Kidney capillary endothelial cell (primary cell): Measurements from ENCODE around the gene SMARCAD1.
"Not testable (repeated sequence)": the region's sequence is repeated elsewhere in the genome, so short reads cannot be mapped to it uniquely, and the experiment has no call there.

Source experiments
- DNase-seq: peaks from one replicate; pipeline ENCODE4 v3.0.0-alpha.2; 2018; ENCODE audit warnings: low spot score

SMARCAD1 gene

GRCh38 chr4:94298725-94299252 lies 91.1 kb downstream of the SMARCAD1 start:
- no peak for DNase-seq

- no peak for DNase-seq
Observed at GRCh38 chr4:94302191-94302590, 94.5 kb downstream of the SMARCAD1 start.

DNA sequence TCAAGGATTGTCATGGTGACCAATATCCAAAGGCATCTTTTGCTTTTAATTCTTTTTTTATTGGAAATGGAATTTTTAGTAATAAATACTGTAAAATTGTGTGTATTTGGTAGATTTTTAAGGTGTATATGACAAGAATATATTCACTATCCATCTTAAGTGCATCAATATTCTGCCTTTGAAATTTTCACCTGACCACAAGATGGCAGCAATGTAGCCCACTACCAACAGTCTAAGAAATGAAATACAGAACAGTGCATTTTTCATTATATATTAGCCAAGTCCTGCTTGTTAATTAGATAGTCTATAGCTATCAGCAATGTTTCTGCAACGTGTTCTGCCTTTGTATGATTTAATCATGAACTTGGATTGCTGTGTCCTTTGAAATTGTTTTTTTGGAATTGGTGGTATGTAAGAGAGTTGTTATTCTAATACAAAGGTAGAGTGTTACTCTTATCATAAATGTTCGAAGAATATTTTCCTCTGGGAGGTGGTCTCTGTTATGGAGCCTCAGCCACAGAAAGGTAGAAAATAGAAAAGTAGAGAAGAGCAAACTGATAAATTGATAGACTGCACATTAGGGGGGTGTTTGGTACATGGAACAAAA lies 96.8 kb downstream of the SMARCAD1 start:
- DNase-seq: peak; percentile 44

DNA sequence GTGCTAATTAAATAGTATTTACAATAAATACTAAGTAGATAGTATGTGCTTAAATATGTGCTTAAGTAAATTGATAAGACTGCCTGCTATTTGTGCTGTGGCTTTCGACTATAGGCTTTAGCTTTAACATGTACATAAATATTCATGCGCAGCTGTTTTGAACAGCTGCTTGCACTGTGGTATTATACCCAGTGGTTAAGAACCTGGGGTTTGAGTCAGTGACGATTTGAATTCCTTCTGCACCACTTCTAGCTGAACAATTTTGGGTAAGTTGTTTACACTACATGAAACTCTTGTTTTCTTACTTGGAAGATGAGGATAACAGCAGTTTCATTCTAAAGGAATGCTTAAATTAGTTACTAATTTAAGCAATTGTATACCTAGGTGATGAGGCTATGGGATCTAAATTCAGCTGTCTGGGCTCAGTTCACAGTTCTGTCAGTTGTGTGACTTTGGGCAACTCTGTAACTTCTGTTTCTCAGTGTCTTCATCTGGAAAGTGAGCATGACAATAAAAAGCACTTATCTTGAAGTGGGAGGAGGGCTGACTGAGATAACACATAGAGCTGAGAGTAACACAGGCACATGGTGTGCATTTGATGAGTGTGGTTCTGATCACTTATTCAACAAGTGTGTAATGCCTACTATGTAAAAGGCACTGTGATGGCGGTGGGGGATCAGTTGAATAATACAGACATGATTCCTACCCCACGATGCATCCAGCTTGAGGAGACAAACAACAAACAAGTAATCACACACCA lies 98.0 kb downstream of the SMARCAD1 start:
- no peak for DNase-seq

- DNase-seq: no peak
Observed at GRCh38 chr4:94306713-94307112, 99.0 kb downstream of the SMARCAD1 start.

DNA sequence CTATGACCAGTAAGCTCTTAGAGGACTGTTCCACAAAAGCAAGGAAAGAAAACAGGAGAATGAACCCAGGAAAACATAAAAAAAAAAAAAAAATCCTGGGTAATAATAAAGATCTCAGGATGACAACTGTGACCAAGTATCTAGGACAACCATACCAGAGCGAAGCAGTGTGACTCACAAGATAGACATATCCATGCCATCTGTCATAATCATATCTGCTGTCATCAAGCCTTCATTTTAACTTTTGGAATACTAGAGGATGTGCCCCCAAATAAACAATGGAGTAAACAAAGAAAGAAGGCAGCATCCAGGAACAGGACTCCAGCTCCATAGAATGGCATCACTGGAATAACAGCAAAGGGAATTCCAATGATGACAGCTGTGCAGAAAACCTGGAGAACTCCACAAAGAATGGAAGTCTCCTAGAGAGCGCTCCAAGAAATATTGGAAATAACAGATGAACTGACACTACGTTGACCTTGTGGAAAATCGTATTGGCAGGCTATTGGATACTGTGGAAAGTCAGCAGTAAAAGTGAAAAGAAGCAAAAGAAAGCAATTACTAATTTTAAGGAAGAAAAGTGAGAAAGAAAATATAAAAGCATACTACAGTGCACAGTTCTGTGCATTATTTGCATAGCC lies 99.7 kb downstream of the SMARCAD1 start:
- no peak for DNase-seq

GRCh38 chr4:94319927-94320326 lies 112.3 kb downstream of the SMARCAD1 start:
- DNase-seq: not testable (repeated sequence)

DNA sequence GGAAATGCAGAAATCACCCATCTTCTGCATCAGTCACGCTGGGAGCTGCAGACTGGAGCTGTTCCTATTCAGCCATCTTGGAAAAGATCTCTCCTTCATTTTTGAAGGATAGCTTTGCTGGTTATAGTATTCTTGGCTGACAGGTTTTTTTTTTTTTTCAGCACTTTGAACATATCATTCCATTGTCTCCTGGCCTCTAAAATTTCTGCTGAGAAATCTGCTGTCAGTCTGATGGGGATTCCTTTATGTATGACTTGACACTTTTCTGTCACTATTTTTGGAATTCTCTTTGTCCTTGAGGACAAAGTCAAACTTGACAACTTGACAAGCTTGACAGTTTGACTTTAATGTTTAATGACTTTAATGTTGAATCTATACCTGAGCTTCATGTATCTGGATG lies 118.2 kb downstream of the SMARCAD1 start:
- DNase-seq: no peak

GRCh38 chr4:94329933-94330332 lies 122.3 kb downstream of the SMARCAD1 start:
- DNase-seq: no peak

GRCh38 chr4:94332983-94333590 lies 125.4 kb downstream of the SMARCAD1 start:
- no peak for DNase-seq

DNA sequence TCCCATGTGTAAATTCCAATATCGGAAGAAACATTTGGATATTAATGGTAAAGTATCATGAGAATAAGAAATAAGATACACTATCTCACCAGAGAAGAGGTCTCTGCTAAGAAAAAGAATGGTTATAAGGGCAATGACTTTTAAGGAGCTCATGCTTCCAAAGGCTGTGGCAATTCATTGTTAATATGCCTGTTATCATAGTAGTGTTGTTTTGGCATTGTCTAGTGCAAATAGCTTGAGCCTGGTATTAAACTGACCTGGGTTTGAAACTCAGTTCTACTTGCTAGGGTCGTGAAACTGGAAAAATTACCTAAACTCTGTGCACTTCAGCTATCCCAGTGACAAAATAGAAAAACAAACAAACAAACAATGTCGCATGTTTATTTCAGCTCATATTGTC lies 126.2 kb downstream of the SMARCAD1 start:
- no peak for DNase-seq

DNA sequence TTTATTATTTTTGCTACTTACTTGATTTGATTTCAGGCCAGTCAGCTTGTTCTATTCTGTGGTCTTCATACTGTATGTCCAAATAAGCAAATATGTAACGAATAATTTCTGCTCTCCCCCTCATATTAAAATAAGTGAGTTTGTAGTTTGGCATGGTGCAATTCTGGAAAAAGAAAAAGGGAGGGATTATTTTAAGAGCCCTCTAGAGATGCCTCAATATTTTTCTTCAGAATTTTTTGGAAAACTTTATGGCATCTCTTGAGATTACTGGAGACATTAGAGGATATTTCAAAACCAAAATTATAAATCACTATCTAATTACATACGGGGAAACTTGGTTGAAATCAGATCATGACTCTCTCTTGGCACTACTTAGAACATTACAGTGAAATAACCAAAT lies 126.8 kb downstream of the SMARCAD1 start:
- DNase-seq: no peak

GRCh38 chr4:94334962-94335361 lies 127.3 kb downstream of the SMARCAD1 start:
- DNase-seq: no peak

DNA sequence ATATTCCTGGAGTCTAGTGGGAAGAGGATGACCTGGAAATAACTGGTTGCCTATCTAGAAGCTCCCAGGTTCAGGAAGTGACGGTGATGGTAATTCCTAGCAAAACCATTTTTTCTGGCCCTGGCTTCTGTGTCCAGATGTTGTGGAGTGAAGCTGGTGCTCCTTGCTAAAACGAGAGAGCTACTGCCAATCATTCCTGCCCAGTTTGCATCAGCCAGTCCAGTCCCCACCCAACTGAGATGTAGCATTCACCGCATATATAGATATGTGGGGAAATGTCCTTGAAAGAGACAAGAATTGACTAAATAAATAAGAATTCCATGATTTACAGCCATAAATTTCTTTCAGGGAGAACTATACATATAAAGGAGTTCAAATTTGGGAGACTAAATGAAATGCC lies 128.6 kb downstream of the SMARCAD1 start:
- no peak for DNase-seq

GRCh38 chr4:94336791-94337190 lies 129.1 kb downstream of the SMARCAD1 start:
- not testable (repeated sequence) for DNase-seq

DNA sequence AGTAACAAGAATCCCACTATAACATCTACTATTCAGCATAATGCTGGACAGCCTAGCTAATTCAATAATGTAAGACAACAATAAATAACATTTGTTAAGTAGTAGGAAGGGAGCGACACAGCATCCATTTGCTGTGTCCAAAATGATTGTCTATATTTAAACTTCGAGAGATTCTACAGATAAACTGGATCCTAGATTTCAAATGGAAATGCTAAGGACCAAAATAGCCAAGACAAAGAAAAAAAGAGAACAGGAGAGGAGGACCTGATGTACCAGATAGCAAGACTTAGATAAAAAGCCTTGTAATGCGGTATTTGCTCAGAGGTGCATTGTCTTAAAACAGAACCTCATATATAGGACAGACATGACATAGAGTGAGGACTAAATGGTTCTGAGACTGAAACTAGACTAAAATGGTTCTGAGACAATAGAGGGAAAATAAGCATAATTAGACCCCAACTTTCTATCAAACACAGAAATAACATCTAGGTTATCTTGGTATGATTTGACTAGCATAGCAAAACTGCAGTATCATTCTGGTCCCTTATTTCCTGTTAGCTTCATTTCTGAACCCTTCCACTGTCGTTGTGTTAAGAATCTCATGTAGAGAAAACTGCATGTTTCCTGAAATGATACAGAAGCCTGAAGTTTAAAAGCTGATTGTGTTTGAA lies 131.2 kb downstream of the SMARCAD1 start:
- DNase-seq: no peak

DNA sequence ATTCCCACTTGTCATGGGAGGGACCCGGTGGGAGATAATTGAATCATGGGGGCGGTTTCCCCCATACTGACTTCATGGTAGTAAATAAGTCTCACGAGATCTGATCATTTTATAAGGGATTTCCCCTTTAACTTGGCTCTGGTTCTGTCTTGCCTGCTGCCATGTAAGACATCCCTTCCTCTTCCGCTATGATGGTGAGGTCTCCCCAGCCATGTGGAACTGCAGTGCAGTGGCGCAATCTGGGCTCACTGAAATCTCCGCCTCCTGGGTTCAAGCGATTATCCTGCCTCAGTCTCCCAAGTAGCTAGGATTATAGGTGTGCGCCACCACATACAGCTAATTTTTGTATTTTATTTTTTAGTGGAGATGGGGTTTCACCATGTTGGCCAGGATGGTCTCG lies 132.1 kb downstream of the SMARCAD1 start:
- no peak for DNase-seq
